A375 (cell line): ENCODE measurements around the gene SENP1. TPM values are rescaled to one million over a fixed set of nuclear protein-coding genes. Genes with fewer than 3 reads are reported as not detected.

Experiments used
- small RNA-seq: library from RNA; depleted of rRNA; stranded (forward); fragments of <200 nt; gene quantifications from one replicate; pipeline ENCODE3, GENCODE V24; 2014
- total RNA-seq: library from RNA; depleted of rRNA; stranded (reverse); fragments of >200 nt; shearing (Covaris generic); gene quantifications from 2 replicates; pipeline ENCODE4 v1.2.3, GENCODE V29; 2014; rRNA removed

The SENP1 gene
- total RNA-seq, result 15.7 and 18.4 TPM in 2 replicates

DNA sequence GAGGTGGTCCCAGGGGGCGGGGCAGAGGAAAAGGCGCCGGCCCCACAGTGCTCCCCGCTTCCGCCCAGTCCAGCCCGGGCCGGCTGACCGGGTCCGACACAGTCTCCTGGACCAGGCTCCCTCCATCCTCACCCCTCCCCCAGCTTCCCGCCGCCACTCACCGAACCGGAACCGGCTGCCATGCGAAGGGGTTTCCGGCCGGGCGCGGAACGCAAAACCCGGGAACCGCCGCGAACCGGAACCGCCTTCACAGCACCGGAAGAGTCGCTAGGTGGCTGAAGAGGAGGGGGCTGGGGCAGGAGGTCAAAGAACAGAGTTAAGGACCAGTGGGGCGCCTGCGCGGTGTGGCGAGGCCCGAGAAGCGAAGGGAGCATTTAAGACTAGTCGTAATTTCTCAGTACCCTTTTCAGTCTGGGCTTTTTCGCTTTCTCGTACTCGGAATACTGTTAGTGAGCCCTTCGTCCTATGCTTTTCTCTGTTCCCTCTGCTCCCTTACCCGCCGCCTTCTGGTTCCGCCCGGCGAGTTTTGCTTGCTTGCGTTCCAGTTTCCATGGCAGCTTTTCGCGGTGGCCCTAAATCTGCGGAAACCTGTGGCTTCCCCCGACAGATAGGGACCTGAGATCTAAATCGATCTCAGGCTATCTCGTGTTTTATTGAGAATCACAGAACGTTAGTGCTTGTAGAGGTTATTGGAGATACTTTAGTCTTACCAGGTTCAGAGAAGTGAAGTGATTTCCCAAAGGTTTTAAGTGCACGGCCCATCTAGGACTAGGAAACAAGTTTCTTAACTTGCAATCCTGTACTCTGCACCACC, at the start of gene SENP1:
Gene SENP1, minus strand, starts transcription at position 213 of the 814 bp plus-strand sequence. CDS start 4,607 bp downstream, outside the sequence.

GRCh38 chr12:48119078-48119833, 13.4 kb upstream of the SENP1 start, which contains the start of gene PFKM:
Gene PFKM, plus strand, starts transcription at chr12:48119364. Its CDS starts 3,411 bp downstream, at chr12:48122775.

DNA sequence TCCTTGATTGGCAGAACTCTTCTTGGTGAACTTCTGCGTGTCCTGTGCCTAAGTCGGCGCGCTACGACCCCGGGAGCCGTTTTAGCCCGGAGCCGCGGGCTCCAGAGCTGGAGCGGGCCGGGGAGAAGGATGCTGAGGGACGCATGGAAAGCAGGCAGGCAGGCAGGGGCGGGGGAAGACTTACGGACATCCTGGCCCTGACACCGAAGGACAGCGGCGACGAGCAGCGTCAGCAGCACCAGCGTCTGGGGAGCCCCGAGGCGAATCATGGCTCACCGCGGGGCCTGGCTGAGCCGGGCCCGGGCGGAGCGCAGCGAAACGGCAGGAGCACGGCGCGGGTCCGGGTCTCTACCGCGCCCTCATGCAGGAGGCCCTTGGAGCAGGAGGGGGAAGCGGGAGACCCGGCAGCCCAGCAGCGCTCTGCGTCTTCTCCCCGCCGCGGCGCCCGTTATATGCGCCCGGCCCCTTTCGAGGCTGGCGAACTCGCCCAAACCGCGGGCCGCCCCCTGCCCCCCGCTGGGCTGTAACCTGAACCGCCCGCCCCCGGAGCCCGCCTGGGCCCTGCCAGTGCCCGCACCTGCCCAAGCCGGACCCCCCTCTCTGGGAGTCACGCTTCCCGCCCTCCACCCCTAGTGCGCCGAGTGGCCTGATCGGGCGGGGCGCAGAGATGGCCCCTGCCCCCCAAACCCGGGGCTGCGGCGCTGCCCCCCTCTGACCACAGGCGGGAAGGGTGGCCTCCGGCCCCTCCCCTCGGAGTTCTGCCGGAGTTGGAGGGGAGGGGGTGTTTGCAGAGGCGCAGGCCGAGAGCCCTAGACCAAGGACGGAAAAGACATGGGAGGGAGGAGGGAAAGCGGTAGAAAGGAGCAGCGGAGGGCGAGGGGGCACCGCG, 101.6 kb downstream of the SENP1 start, which contains the start of gene COL2A1:
Gene COL2A1, minus strand, starts transcription at position 424 of the 889 bp plus-strand sequence. Its CDS starts 155 bp downstream, at position 269.

Small RNAs within 50 kb of the gene (small RNA-seq; reads per million reads assigned to genes)
- gene MIR6505 (not detected), gene RNU6-1203P (not detected)

Other genes starting within 250 kb of the SENP1 start
- 10.1 and 10.7 TPM in 2 replicates for gene VDR, start 201.1 kb downstream of the SENP1 start, total RNA-seq
- 92.5 and 93.2 TPM in 2 replicates for gene TMEM106C, start 142.5 kb downstream of the SENP1 start, total RNA-seq
- gene COL2A1, start 101.6 kb downstream of the SENP1 start, total RNA-seq, result 0.41 and 0.80 TPM in 2 replicates
- 67.9 and 97.2 TPM in 2 replicates for gene PFKM, start 13.3 kb upstream of the SENP1 start, total RNA-seq
- 21.0 and 25.2 TPM in 2 replicates for gene ASB8, start 51.4 kb upstream of the SENP1 start, total RNA-seq
- gene CCDC184, start 77.6 kb upstream of the SENP1 start, total RNA-seq, result 0.53 and 0.82 TPM in 2 replicates
- not detected in 2 replicates for gene OR10AD1, start 97.2 kb upstream of the SENP1 start, total RNA-seq
- 4.5 and 5.9 TPM in 2 replicates for gene ZNF641, start 244.8 kb upstream of the SENP1 start, total RNA-seq